GM19023 (cell line): ENCODE data around the gene DSCAML1.

Source experiments
- ATAC-seq: cut with Tn5 transposase; IDR thresholded peaks from one replicate; pipeline ENCODE4 v1.9.1; 2021; ENCODE audit warnings: mild to moderate bottlenecking, moderate library complexity; ENCODE audit not compliant: unreplicated experiment

DSCAML1 gene

GRCh38 chr11:117642835-117643234, 154.2 kb downstream of the DSCAML1 start:
- no peak for ATAC-seq

GRCh38 chr11:117642396-117642795, 154.6 kb downstream of the DSCAML1 start:
- ATAC-seq: no peak

GRCh38 chr11:117641008-117641915, 155.8 kb downstream of the DSCAML1 start:
- no peak for ATAC-seq

GRCh38 chr11:117640041-117640440, 157.0 kb downstream of the DSCAML1 start:
- ATAC-seq: no peak

GRCh38 chr11:117639601-117640000, 157.4 kb downstream of the DSCAML1 start:
- no peak for ATAC-seq

- ATAC-seq: no peak
Measured at GRCh38 chr11:117638911-117639543, 158.0 kb downstream of the DSCAML1 start.

- ATAC-seq: no peak
Measured at GRCh38 chr11:117634756-117635603, 162.0 kb downstream of the DSCAML1 start.

GRCh38 chr11:117633976-117634755, 162.8 kb downstream of the DSCAML1 start:
- ATAC-seq: no peak

- ATAC-seq: no peak
Measured at GRCh38 chr11:117633186-117633754, 163.7 kb downstream of the DSCAML1 start.

- no peak for ATAC-seq
Measured at GRCh38 chr11:117632306-117632705, 164.7 kb downstream of the DSCAML1 start.

GRCh38 chr11:117631336-117632140, 165.5 kb downstream of the DSCAML1 start:
- no peak for ATAC-seq

GRCh38 chr11:117629891-117630538, 167.0 kb downstream of the DSCAML1 start:
- ATAC-seq: no peak

GRCh38 chr11:117629146-117629545, 167.9 kb downstream of the DSCAML1 start:
- ATAC-seq: no peak

GRCh38 chr11:117627259-117627658, 169.8 kb downstream of the DSCAML1 start:
- ATAC-seq: no peak

- no peak for ATAC-seq
Measured at GRCh38 chr11:117626576-117626975, 170.4 kb downstream of the DSCAML1 start.

GRCh38 chr11:117625237-117625636, 171.8 kb downstream of the DSCAML1 start:
- no peak for ATAC-seq

- no peak for ATAC-seq
Measured at GRCh38 chr11:117623831-117624271, 173.2 kb downstream of the DSCAML1 start.

GRCh38 chr11:117621226-117621625, 175.8 kb downstream of the DSCAML1 start:
- ATAC-seq: no peak

- no peak for ATAC-seq
Measured at GRCh38 chr11:117620659-117621058, 176.4 kb downstream of the DSCAML1 start.
